Choroid plexus epithelial cell (primary cell): ENCODE data around the gene NPTN.
"Not testable (repeated sequence)": the region's sequence is repeated elsewhere in the genome, so short reads cannot be mapped to it uniquely, and the experiment has no call there.

Experiments
- DNase-seq: peaks from one replicate; pipeline ENCODE4 v3.0.0-alpha.2; 2010; ENCODE audit warnings: low read depth
- H3K4me3 ChIP-seq: 2 replicates; pipeline ENCODE4 v1.5.1; 2011; ENCODE audit warnings: low read depth, mild to moderate bottlenecking, control low read depth, low read length, moderate library complexity
- TF ChIP-seq, protein P1 (sequence below): conservative IDR thresholded peaks from 2 replicates; pipeline ENCODE4 v1.5.1; 2011; ENCODE audit warnings: low read depth, mild to moderate bottlenecking, control low read depth, inconsistent platforms, low read length, moderate library complexity

The NPTN gene

DNA sequence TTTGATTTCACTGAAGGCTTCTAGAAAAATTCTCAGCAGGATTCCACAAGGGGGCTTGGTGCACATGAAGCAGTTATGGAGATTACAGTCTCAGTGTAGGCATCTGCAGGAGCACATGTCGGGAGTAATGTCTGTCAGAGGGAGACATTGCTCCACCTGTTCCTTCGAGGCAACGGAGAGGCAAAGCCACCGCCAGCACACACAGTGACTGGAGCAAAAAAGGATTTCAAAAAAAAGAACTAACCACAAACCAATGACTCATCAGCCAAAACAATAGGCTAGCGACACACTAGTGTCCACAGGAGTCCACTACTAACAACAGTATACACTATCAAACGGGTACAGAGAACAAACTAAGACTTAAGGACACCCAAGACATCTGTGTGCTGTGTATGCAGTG, 68.9 kb downstream of the NPTN start:
- H3K4me3 ChIP-seq: no peak overlapping the region
- TF ChIP-seq, protein P1, sequence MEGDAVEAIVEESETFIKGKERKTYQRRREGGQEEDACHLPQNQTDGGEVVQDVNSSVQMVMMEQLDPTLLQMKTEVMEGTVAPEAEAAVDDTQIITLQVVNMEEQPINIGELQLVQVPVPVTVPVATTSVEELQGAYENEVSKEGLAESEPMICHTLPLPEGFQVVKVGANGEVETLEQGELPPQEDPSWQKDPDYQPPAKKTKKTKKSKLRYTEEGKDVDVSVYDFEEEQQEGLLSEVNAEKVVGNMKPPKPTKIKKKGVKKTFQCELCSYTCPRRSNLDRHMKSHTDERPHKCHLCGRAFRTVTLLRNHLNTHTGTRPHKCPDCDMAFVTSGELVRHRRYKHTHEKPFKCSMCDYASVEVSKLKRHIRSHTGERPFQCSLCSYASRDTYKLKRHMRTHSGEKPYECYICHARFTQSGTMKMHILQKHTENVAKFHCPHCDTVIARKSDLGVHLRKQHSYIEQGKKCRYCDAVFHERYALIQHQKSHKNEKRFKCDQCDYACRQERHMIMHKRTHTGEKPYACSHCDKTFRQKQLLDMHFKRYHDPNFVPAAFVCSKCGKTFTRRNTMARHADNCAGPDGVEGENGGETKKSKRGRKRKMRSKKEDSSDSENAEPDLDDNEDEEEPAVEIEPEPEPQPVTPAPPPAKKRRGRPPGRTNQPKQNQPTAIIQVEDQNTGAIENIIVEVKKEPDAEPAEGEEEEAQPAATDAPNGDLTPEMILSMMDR: peak; percentile 55
- DNase-seq: peak; percentile 61

DNA sequence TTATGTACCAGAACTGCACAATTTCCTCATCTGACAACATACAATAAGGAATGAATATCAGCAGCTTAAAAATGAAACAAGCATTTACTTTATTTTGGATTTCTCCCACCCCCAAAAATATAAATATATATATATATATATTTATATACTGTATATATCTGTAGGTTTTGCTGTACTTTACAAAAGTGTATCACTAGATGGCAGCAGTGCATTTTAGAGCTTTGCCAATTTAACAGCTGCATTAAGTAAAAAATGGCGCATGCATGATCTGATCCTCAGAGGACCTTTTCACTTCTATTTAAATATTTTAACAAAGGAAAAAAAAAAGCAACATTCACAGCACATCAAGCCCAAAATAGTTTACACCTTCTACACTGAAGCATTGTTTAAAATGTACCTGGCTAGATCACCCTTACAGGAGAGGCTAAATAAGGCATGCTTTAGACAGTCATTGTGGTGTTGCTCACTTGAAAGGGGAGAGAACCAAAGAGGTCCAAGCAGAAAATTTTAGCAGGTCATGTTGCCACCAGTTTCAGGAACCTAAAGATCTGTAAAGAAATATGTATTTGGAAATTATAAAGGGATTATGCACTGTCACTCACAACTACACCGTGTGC, 72.6 kb downstream of the NPTN start:
- DNase-seq: peak; percentile 89
- TF ChIP-seq, protein P1: peak; percentile 58
- no peak overlapping the region for H3K4me3 ChIP-seq

DNA sequence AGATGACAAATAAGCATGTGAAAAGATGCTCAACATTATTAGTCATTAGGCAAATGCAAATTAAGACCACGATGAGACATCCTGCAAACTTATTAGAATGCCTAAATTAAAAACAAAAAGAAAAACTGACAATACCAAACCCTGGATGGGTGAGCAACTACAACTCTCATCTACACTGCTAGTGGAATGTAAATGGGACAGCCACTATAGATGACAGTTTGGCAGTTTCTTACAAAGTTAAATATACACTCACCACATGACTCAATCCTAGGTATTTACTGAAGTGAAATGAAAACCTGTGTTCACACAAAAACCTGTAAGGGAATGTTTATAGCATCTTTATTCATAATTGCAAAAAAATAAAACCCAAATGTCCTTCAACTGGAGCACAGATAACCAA, 74.7 kb downstream of the NPTN start:
- DNase-seq: no peak
- H3K4me3 ChIP-seq: no peak overlapping the region
- TF ChIP-seq, protein P1: no peak

DNA sequence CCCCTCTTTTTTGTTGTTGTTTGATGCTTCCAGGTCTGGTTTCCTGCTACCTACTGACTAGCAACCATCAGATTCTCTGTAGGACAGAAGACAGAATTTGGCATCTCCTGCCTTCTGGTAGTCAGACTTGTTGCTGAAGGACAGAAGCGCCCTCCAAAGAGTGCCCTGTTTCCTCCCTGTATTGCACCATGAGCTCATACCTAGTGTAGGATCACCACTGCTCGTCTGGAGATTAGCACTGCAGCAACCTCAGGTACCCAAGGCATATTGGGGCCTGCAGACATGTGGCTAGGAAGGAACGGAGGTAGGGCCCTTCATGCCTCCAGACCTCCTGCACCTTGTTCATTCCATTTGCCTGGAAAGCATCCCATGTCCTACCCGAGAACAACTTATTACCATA, 78.1 kb downstream of the NPTN start:
- H3K4me3 ChIP-seq: no peak overlapping the region
- TF ChIP-seq, protein P1: no peak
- DNase-seq: no peak

DNA sequence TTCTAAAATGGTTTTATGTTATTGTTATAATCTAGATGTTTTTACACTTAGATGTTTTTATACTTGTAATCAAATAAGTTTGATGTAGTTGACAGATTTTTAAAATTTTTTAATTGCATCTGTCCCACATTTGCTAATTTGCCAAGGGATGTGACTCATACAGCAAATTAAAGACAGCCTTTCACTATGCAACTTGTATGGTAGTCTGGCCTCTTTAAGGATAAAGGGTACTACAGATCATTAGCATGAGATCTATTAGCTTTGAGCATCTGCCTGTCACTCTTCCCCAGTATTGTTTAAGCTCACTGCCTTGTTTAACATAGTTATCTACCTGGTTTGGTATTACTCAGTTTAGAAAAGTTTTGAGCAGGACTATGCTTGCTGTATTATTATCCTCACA, 83.0 kb downstream of the NPTN start:
- TF ChIP-seq, protein P1: no peak
- H3K4me3 ChIP-seq: no peak overlapping the region
- no peak for DNase-seq

DNA sequence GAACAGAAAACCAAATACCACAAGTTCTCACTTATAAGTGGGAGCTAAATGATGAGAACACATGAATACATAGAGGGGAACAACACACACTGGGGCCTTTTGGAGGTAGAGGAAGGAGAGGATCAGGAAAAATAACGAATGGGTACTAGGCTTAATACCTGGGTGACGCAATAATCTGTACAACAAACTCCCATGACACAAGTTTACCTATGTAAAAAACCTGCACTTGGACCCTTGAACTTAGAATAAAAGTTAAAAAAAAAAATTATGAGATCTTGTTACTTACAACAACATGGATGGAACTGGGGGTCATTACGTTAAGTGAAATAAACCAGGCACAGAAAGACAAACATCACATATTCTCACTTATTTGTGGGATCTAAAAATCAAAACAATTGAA, 84.3 kb downstream of the NPTN start:
- DNase-seq, H3K4me3 ChIP-seq: not testable (repeated sequence)

DNA sequence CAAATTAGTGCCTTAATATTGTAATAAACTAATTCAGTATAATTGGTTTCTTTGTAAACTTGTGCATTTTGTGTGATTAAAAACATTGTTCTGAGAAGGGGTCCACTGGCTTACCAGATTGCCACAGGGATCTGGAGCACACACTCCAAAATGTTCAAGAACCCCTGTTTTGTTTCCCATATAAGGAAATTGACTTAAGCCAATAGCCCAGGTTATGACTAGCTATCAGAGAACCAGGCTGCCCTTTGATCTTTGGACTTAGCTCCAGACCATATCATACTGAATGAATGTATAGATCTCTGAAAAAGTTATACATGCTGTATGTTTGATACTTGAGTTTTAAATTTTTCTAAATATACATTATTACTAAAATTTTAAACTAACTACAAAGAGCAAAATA, 91.7 kb downstream of the NPTN start:
- TF ChIP-seq, protein P1: no peak
- DNase-seq: no peak
- no peak overlapping the region for H3K4me3 ChIP-seq
